Measurements from ENCODE around the gene CFAP44. TPM values are rescaled to one million over a fixed set of nuclear protein-coding genes. Genes with fewer than 3 reads are reported as not detected.

The CFAP44 gene
- total RNA-seq, 4 donors from 2014 or later: 11.7 to 22.4 (median 13.9) TPM

- TF ChIP-seq POLR2A (IDR thresholded peaks at IDR 0.05) (no peak), EP300 (IDR thresholded peaks at IDR 0.05; ENCODE audit: low read depth) (no peak), POLR2AphosphoS5 (IDR thresholded peaks at IDR 0.05) (no peak)
- TF ChIP-seq, protein P1, sequence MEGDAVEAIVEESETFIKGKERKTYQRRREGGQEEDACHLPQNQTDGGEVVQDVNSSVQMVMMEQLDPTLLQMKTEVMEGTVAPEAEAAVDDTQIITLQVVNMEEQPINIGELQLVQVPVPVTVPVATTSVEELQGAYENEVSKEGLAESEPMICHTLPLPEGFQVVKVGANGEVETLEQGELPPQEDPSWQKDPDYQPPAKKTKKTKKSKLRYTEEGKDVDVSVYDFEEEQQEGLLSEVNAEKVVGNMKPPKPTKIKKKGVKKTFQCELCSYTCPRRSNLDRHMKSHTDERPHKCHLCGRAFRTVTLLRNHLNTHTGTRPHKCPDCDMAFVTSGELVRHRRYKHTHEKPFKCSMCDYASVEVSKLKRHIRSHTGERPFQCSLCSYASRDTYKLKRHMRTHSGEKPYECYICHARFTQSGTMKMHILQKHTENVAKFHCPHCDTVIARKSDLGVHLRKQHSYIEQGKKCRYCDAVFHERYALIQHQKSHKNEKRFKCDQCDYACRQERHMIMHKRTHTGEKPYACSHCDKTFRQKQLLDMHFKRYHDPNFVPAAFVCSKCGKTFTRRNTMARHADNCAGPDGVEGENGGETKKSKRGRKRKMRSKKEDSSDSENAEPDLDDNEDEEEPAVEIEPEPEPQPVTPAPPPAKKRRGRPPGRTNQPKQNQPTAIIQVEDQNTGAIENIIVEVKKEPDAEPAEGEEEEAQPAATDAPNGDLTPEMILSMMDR (IDR thresholded peaks at IDR 0.05): no peak
- intact Hi-C loops (cut with DNase I; ENCODE audit: low total_unique reads): no loop called here
- 92 to 100% methylated on average over 3 to 5 of the region's 5 CpGs for WGBS, 2 donors (ENCODE audit: low coverage in 1 of 2)
- Histone ChIP-seq H3K27me3 (no peaks in the 10 kb centered on the region), H3K4me3 (no peak overlapping the region), H3K4me1 (no peaks in the 10 kb centered on the region), H3K9me3 (peaks cover 15 to 16% of the 10 kb centered on the region in 2 donors), H3K36me3 (no peaks in the 10 kb centered on the region), H3K27ac (no peak overlapping the region)
- in situ Hi-C loops (cut with MboI; ENCODE audit: low pct_ligation_motif_present in 1 of 4, low pct_unique_long_range_greater_than_20kb in 1 of 4, low sequenced_read_pairs in 3 of 4): no loop called here
- no peak for DNase-seq
Observed at GRCh38 chr3:113409676-113410075, 31.6 kb downstream of the CFAP44 start.

GRCh38 chr3:113405180-113405579, 36.1 kb downstream of the CFAP44 start:
- DNase-seq: no peak
- in situ Hi-C loops (cut with MboI; ENCODE audit: low pct_ligation_motif_present in 1 of 4, low pct_unique_long_range_greater_than_20kb in 1 of 4, low sequenced_read_pairs in 3 of 4) (no loop called here), intact Hi-C loops (cut with DNase I; ENCODE audit: low total_unique reads) (no loop called here)
- Histone ChIP-seq H3K27ac (no peak overlapping the region), H3K9me3 (no peaks in the 10 kb centered on the region), H3K27me3 (no peaks in the 10 kb centered on the region), H3K4me1 (no peaks in the 10 kb centered on the region), H3K36me3 (peaks cover 0 to 4% (median 0%) of the 10 kb centered on the region in 4 donors), H3K4me3 (no peak overlapping the region)
- WGBS, 2 donors (ENCODE audit: low coverage in 1 of 2): 67 to 77% methylated on average over 1 of the region's 1 CpG
- peak; percentile 54 to 88 (median 54) for TF ChIP-seq POLR2AphosphoS5 (IDR thresholded peaks at IDR 0.05)
- no peak for TF ChIP-seq EP300 (IDR thresholded peaks at IDR 0.05; ENCODE audit: low read depth)

DNA sequence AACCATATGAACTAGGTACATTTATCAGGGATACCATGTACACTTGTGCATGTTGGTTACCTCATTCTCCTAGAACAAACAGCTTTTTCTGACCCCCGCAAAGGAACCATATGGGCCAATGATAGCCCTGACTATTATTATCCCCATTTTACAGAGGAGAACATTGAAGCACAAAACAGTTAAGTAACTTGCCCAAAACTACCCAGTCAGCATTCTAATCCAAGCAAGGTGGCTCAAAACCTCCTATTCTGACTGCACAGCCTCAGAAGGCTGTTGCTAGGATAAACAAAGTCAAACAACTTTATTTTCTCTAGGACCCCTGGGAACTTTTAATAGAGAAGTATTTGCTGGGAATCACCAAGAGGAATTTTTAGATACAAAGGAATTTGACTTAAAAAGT, 36.7 kb downstream of the CFAP44 start:
- H3K27me3 ChIP-seq: no peaks in the 10 kb centered on the region
- DNase-seq: no peak
- no peak overlapping the region for H3K27ac ChIP-seq
- 100% methylated on average over 1 of the region's 1 CpG for WGBS, 2 donors (ENCODE audit: low coverage in 1 of 2)
- intact Hi-C loops (cut with DNase I; ENCODE audit: low total_unique reads): no loop called here
- in situ Hi-C loops (cut with MboI; ENCODE audit: low pct_ligation_motif_present in 1 of 4, low pct_unique_long_range_greater_than_20kb in 1 of 4, low sequenced_read_pairs in 3 of 4): no loop called here
- H3K4me3 ChIP-seq: no peak overlapping the region
- H3K36me3 ChIP-seq: peaks cover 0 to 4% (median 0%) of the 10 kb centered on the region in 4 donors
- no peaks in the 10 kb centered on the region for H3K9me3 ChIP-seq
- TF ChIP-seq EP300 (IDR thresholded peaks at IDR 0.05; ENCODE audit: low read depth): no peak
- TF ChIP-seq POLR2A (IDR thresholded peaks at IDR 0.05): no peak
- TF ChIP-seq, protein P1 (IDR thresholded peaks at IDR 0.05): no peak
- no peak for TF ChIP-seq POLR2AphosphoS5 (IDR thresholded peaks at IDR 0.05)
- H3K4me1 ChIP-seq: no peaks in the 10 kb centered on the region

Small RNAs within 50 kb of the gene (small RNA-seq; reads per million reads assigned to genes)
- 0 reads per million in 4 donors for gene MIR8076

Other genes starting within 250 kb of the CFAP44 start
- 10 to 100 TPM; 15.2 to 77.4 (median 45.4) TPM for gene BOC, start 229.9 kb downstream of the CFAP44 start, total RNA-seq
- gene SPICE1, start 73.7 kb upstream of the CFAP44 start, total RNA-seq: 10 to 100 TPM in 3 of 4 donors, 1 to 10 TPM in 1; 2.6 to 34.0 (median 19.9) TPM
- 100 to 1,000 TPM in 1 of 4 donors, 10 to 100 TPM in 3; 35.6 to 134 (median 83.4) TPM for gene SIDT1, start 91.1 kb upstream of the CFAP44 start, total RNA-seq

All from transverse colon (tissue), 4 donors.